Stimulated activated CD4-positive, alpha-beta T cell treated with anti-CD3 and anti-CD28 coated beads, Interleukin-12 subunit alpha, Interleukin-12 subunit beta, amount 100 ng/mL, for 4 hours (primary cell): Measurements from ENCODE around the gene BRICD5.

Experiments used
- DNase-seq: peaks from one replicate; pipeline ENCODE4 v3.0.0-alpha.2; 2020

Gene BRICD5

GRCh38 chr16:2179107-2179501 lies 31.6 kb downstream of the BRICD5 start:
- DNase-seq: no peak

- peak; percentile 28 for DNase-seq
Observed at GRCh38 chr16:2178321-2179106, 32.1 kb downstream of the BRICD5 start.

DNA sequence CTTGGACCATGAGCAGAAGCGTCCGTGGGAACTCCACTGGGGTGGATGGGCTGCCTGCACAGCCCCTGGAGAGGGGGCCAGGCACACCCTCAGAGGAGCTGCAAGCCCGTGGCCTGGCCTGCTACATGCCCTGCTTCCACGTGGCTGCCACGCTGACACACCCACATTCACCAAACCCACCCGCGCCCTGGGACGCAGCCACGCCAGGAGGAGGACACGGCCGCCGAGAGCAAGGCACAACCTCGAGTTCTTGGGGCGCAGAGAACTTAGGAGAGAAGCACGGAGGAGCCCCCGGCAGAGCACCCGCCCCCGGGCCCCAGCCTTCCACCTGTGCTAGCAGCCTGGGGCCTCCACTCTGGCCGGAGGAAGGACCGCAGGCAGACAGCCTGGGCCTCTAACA lies 33.1 kb downstream of the BRICD5 start:
- DNase-seq: no peak

- no peak for DNase-seq
Observed at GRCh38 chr16:2177101-2177500, 33.6 kb downstream of the BRICD5 start.

DNA sequence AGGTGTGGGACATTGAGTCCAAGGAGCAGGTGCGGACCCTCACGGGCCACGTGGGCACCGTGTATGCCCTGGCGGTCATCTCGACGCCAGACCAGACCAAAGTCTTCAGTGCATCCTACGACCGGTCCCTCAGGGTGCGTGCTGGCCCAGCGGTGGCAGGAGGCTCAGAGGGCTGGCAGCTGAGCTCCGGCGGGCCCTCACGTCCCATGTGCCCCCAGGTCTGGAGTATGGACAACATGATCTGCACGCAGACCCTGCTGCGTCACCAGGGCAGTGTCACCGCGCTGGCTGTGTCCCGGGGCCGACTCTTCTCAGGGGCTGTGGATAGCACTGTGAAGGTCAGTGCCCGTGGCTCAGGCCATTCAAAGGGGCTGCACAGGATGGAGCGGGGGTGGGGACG lies 34.6 kb downstream of the BRICD5 start:
- DNase-seq: no peak

- DNase-seq: no peak
Observed at GRCh38 chr16:2175454-2175853, 35.2 kb downstream of the BRICD5 start.

DNA sequence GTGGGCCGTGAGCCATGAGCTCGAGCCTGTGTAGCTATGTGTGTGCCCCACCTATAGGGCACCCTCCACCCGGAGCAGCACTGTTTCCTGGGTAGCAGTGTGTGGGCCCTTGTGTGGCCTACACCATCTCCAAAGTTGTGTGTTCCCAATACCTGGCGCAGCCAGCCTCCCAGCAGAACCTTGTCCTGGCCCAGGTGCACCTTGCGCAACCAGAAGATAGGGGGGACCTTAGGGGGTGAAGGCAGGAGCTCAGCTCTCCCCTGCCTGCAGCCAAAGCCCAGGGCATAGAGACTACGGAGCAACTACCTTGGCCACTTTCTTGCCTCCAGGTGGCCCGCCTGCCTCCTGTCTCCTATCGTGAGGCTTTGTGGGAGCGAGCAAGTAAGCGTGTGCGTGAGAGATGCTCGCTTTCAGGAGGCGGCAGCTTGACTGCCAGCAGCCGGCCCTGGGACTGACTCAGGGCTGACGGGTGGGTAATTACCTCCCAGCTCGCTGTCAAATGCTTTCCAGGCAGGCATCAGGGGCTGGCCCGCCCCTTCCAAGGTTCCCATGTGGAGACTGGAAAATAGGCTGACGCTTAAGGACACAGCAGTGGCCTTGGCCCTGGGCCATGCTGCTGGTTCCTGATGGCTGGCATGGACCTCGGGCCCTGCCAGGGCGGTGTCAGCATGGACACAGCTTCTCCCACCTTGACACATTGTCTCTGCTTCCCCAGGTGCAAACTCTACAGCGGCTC lies 36.1 kb downstream of the BRICD5 start:
- no peak for DNase-seq

DNA sequence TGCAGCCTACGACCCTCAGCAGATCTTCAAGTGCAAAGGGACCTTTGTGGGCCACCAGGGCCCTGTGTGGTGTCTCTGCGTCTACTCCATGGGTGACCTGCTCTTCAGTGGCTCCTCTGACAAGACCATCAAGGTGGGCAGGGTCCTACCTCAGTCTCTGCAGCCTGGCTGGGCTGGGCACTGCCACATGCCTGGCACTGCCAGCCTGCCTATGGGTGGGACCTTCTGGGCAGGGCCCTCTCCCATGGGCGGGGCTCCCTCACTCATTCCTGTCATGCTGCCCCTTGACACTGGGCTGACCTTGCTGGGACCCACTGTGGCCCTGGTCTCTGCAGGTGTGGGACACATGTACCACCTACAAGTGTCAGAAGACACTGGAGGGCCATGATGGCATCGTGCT lies 36.7 kb downstream of the BRICD5 start:
- DNase-seq: no peak

- DNase-seq: no peak
Observed at GRCh38 chr16:2173366-2173765, 37.3 kb downstream of the BRICD5 start.

DNA sequence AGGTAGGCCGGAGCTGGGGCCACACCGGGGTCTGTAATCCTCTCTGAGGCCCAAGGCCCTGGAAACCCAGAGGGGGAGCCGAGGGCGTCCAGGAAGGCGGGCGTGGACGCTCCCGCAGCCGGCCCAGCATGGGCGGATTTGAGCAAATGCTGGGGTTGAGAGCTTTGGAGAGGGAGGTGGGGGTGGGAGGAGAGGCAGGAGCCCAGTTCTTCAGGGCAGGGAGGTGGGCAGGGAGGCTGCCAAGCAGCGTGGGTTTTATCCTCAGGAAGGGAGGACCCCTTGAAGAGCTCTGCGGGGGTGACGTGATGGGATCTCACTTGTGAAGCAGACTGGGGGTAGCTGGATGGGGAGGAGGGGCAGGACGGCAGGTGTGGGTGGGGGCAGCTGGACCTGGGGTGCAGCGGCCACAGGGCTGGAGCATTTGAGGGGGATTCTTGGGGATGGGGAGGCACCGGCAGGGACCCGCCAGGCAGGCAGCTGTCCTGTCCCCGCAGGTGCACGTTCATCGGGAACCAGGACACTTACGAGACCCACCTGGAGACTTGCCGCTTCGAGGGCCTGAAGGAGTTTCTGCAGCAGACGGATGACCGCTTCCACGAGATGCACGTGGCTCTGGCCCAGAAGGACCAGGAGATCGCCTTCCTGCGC lies 37.9 kb downstream of the BRICD5 start:
- DNase-seq: no peak

DNA sequence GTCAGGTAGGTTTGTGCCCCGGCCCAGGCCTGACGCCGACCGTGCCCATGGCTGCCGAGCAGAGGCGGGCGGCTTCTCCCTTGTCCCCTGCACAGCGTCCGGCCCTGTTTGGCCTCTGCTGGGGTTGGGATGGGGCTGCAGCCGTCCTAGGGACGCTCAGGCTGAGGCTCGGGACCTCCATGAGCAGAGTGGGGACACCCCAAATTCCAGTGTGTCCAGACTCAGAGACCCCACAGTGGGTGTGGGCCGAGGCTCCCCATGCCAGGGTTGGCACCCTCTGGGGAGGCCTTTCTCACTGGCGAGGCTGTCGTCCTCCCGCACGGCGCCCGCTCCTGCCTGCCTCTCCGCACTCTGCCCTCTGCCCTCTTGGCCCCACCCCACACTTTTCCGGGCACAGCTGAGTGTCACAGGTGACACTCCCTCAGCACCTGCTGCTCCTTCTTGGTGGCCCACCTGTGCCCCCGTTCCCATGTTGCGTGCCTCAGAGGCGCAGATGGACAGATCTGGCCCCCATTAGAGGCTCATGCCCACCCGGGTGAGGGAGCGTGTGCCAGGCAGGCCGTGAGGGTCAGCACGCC lies 39.0 kb downstream of the BRICD5 start:
- no peak for DNase-seq

DNA sequence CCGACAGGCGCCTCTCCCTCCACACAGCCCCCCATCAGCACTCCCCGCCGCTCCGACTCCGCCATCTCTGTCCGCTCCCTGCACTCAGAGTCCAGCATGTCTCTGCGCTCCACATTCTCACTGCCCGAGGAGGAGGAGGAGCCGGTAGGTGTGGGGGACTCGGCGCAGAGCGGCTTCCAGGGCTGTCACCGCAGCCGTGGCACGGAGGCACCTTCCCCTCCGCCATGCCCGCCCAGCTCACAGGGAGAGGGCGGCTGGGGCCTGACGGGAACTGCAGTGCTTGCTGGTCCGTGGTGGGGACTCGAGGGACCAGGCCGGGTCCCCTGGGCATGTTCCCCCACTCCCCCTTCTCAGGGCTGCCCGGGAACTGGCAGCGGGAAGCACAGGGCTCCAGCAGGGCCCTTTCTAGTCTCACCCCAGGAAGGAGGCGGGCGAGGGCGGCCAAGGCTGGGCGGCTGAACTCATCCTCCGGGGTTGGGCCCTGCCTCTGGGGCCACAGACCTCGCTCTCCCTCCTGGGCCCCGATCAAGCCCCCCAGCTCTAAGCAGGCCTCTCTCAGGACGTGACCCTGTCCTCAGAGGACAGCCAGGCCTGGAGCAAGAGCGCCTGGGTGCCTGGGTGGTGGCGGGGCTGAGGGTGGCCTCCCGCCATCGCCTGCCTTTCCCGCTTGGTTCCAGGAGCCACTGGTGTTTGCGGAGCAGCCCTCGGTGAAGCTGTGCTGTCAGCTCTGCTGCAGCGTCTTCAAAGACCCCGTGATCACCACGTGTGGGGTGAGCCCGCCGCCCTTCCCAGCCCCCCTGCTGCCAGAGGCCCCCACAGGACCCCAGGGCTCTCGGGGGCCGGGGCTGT lies 39.9 kb downstream of the BRICD5 start:
- no peak for DNase-seq

GRCh38 chr16:2170080-2170479 lies 40.6 kb downstream of the BRICD5 start:
- no peak for DNase-seq

DNA sequence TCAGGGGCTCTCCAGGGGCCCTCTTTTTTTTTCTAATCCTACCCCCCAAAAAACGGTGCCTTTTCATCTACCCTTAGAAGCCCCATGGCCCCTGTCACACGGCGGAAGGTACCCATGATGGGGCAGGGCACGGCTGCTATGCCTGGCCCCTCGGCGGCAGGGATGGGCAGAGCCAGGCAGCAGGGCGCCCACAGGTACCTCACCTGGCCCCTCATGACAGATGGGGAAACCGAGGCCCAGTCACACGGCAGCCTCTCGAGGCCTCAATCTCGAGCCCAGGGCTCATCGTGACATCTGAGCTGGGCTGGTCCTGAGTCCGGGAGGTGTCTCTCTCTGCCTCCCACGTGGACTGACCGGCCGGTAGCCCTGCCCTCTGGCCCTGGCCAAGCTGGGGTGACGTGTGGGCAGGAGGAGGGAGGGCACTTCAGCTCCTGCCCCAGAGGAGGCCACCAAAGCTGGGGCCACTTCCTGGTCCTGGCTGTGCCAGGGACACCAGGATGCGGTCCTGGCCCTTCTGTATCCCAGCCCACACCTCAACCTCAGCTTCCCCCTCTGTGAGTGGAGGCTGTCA lies 43.5 kb downstream of the BRICD5 start:
- no peak for DNase-seq

- no peak for DNase-seq
Observed at GRCh38 chr16:2166263-2167067, 44.2 kb downstream of the BRICD5 start.

DNA sequence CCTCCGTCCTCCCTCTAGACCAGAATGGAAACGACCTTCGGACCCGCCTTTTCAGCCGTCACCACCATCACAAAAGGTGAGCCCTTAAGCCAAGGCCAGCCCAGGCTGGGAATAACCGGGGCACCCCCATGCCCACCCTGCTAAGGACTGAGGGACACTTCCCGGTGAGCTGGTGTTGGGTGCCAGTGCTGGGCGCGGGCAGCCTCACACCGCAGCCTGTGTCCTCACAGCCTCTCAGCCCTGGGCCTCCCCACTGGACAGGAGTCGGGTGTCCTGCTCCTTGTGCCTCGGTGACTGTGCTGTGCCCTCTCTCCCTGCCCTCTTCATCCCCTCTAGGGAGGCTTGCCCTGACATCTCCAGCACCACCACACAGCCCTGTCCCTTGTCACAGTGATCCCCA lies 44.8 kb downstream of the BRICD5 start:
- no peak for DNase-seq

GRCh38 chr16:2163211-2163881 lies 47.3 kb downstream of the BRICD5 start:
- DNase-seq: no peak

DNA sequence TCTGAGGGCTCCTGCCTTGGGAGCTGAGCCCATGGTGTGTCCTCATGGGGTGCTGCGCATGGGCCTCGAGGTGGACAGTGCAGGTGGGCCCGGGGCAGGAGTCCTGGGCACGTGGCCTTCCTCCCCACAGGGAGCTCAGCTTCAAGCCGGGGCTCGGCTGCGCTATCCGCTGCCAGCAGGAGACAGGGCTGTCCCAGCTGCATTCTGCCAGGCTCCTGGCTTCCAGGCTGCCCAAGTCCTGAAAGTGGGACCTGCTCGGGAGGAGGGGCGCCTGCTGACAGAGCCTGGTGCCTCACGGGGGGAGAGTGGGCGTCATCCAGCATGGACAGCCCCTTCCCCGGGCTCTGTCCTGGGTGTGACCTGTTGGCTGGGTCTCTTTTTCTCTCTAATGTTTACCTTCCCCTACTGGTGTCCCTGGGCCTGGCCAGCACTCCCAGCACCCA lies 48.0 kb downstream of the BRICD5 start:
- no peak for DNase-seq

DNA sequence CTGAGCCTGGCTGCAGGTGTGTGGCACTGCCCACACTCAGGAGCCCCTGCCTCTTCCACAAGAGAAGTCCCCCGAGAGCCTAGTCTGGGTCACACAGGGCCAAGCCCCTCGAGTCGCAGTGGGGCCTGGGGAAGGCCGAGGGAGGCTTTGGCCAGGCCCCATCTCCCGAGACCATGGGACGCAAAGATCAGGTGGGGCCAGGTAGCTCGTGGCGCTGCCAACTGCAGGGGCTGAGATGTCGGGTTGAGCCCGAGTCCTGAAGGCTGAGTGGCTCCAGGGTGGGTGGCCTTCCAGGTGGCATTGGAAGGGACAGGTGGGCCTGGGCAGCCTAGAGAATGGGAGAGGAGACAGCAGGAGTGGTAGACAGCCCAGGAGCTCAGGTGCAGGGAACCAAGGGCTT lies 48.8 kb downstream of the BRICD5 start:
- DNase-seq: no peak

DNA sequence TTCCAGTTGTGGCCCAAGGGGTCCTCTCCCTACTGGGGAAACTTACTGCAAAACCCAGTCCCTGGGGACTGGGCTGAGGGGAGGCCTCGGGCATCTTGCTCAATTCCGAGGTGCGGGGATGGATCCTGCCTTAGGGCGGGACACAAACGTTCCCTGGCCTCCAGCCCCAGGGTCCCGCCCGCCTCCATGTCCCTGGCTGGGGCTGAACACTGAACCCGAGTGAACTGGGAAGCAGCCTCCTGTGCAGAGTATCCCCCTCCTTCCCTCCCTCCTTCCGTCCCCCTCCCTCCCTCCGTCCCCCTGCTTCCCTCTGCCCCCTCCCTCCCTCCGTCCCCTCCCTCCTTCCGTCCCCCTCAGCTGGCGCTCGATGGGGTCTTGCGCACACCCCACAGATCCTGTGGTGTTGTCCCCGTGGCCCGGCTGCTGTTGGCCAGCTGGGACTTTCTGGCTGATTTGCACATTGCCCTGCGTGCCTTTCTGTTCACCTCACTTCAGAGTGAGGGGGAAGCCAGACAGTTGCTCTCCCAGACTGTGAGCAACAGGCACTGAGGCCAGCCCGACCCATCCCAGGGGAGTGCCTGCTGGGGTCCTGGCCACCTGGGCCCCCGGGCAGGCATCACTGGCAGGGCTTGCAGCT lies 49.6 kb downstream of the BRICD5 start:
- no peak for DNase-seq
